MCF 10A (cell line): ENCODE data around the gene CDC45. TPM values are rescaled to one million over a fixed set of nuclear protein-coding genes. Genes with fewer than 3 reads are reported as not detected.

ENCODE experiments used
- Bru-seq: library from RNA; stranded (reverse); fragments of 400-500 nt; gene quantifications from one replicate; lab custom pipeline; 2021; lab: Mats Ljungman, UMichigan
- BruChase-seq, 2 experiments: library from RNA; stranded (reverse); fragments of 400-500 nt; gene quantifications; one replicate each; lab custom pipeline; 2021; lab: Mats Ljungman, UMichigan
- BruUV-seq: library from RNA; stranded (reverse); fragments of 400-500 nt; replicated peaks from 2 replicates; lab custom pipeline; 2021; lab: Mats Ljungman, UMichigan
- CTCF ChIA-PET: fragments of 300-600 bp; sonication (Branson Sonifier 250); formaldehyde crosslinking; extraction: SDS; loops from one replicate; lab custom pipeline; 2021; ENCODE audit warnings: antibody characterized with exemption, inconsistent platforms; lab: Yijun Ruan, JAX
- POLR2A ChIA-PET: fragments of 300-600, 350-650 bp; sonication (Branson Sonifier 250); formaldehyde crosslinking; extraction: SDS; loops from one replicate; lab custom pipeline; 2020; ENCODE audit warnings: antibody characterized with exemption, inconsistent platforms; lab: Yijun Ruan, JAX
- DNase-seq: peaks from one replicate; pipeline ENCODE4 v3.0.0-alpha.2; 2018; ENCODE audit not compliant: unreplicated experiment
- H3K27ac Mint-ChIP-seq: one replicate; pipeline ENCODE4 v1.8.0; 2022; ENCODE audit warnings: mild to moderate bottlenecking, low read depth, mixed read lengths; ENCODE audit not compliant: unreplicated experiment
- H3K27me3 Mint-ChIP-seq: one replicate; pipeline ENCODE4 v1.8.0; 2022; ENCODE audit warnings: mixed read lengths; ENCODE audit not compliant: insufficient read depth, unreplicated experiment
- H3K36me3 Mint-ChIP-seq: one replicate; pipeline ENCODE4 v1.8.0; 2022; ENCODE audit warnings: mild to moderate bottlenecking, moderate library complexity, mixed read lengths; ENCODE audit not compliant: insufficient read depth, unreplicated experiment
- H3K4me1 Mint-ChIP-seq: one replicate; pipeline ENCODE4 v1.8.0; 2022; ENCODE audit warnings: mixed read lengths; ENCODE audit not compliant: insufficient read depth, unreplicated experiment
- H3K4me3 Mint-ChIP-seq: one replicate; pipeline ENCODE4 v1.8.0; 2022; ENCODE audit warnings: mild to moderate bottlenecking, moderate library complexity, mixed read lengths; ENCODE audit not compliant: unreplicated experiment
- H3K9me3 Mint-ChIP-seq: one replicate; pipeline ENCODE4 v1.8.0; 2022; ENCODE audit warnings: mixed read lengths; ENCODE audit not compliant: unreplicated experiment
- CTCF ChIP-seq: fragments of 200-600 bp; IDR thresholded peaks from one replicate; pipeline ENCODE4 v1.8.0; 2022; ENCODE audit warnings: antibody characterized with exemption, mild to moderate bottlenecking; ENCODE audit not compliant: unreplicated experiment
- intact Hi-C: fragments of 100-400 bp; cut with micrococcal nuclease; formaldehyde crosslinking; loops from 2 replicates; pipeline ENCODE4 v1.14.1; 2022
- long read RNA-seq: library from polyadenylated mRNA; stranded (forward); transcript quantifications from one replicate; pipeline ENCODE4 v2.0.0, GENCODE V29; 2022
- total RNA-seq: library from RNA; stranded (reverse); gene quantifications from 2 replicates; pipeline ENCODE4 v1.2.3, GENCODE V29; 2022

CDC45 gene
- total RNA-seq (7.5 and 18.6 TPM in 2 replicates), Bru-seq, nascent RNA (percentile 42 among the genes with signal in this experiment), BruChase-seq, experiment 1, labeled RNA remaining after a 6-hour chase (percentile 39 among the genes with signal in this experiment), BruChase-seq, experiment 2, labeled RNA remaining after a 2-hour chase (percentile 46 among the genes with signal in this experiment)
- long read RNA-seq, transcript CDC45-201 (19 exons, 1,976 nt) = major isoform, 36 of 55 reads
- long read RNA-seq, partial matches to known transcripts = 6 of 55 reads
- long read RNA-seq, other reads (novel, unspliced or antisense) = 11 of 55 reads

GRCh38 chr22:19479355-19480172 is at the start of gene CDC45:
TSS of gene CDC45 (plus strand) at chr22:19479920. CDS start at chr22:19479969, 49 bp downstream.
- H3K4me1 Mint-ChIP-seq = peaks cover 38% of the 10 kb centered on the region
- POLR2A ChIA-PET = interaction anchor here (0.6 to 5.5 kb wide), 28 partner anchors 9 to 1029 kb away, joined by 3 to 59 read pairs (median 4); partner anchors contain the start of genes C22orf39, CLTCL1, ESS2 and HIRA

GRCh38 chr22:19429950-19430889 is 49.5 kb upstream of the CDC45 start:
- peaks cover 22% of the 10 kb centered on the region for H3K4me1 Mint-ChIP-seq
- BruUV-seq = no TSS peak
- peaks cover 18% of the 10 kb centered on the region for H3K36me3 Mint-ChIP-seq
- ChIA-PET POLR2A (interaction anchor here (0.5 to 5.7 kb wide), 8 partner anchors 9 to 474 kb away, joined by 3 to 127 read pairs (median 4); partner anchors contain the start of genes C22orf39, CDC45, CLTCL1 and UFD1), CTCF (interaction anchor here (0.5 to 0.6 kb wide), 3 partner anchors 102 to 125 kb away, joined by 3 read pairs; no protein-coding TSS in a partner anchor)
- peak overlapping the region; percentile 86 for H3K4me3 Mint-ChIP-seq
- H3K27ac Mint-ChIP-seq = peak overlapping the region; percentile 91
- no peak for TF ChIP-seq CTCF
- no peaks in the 10 kb centered on the region for H3K9me3 Mint-ChIP-seq
- H3K27me3 Mint-ChIP-seq = no peaks in the 10 kb centered on the region
- peak; percentile 54 for DNase-seq
- intact Hi-C loops = loop anchor here (5.0 kb wide), 1 partner anchor 202 kb away; no protein-coding TSS in a partner anchor

More at GRCh38 chr22:19479355-19480172, at the start of gene CDC45:
- H3K36me3 Mint-ChIP-seq = peaks cover 24% of the 10 kb centered on the region
- CTCF ChIA-PET = interaction anchor here (0.6 to 1.4 kb wide), 2 partner anchors 150 to 474 kb away, joined by 3 to 6 read pairs; no protein-coding TSS in a partner anchor
- no peak for TF ChIP-seq CTCF
- peak within 1 kb of the TSS; percentile 96 for H3K4me3 Mint-ChIP-seq
- intact Hi-C loops = loop anchor here (1.0 kb wide), 2 partner anchors 179 to 335 kb away; partner anchors contain the start of gene ESS2
- DNase-seq = peak; percentile 98
- no TSS peak for BruUV-seq
- no peaks in the 10 kb centered on the region for H3K9me3 Mint-ChIP-seq
- H3K27me3 Mint-ChIP-seq = no peaks in the 10 kb centered on the region
- peak within 1 kb of the TSS; percentile 100 for H3K27ac Mint-ChIP-seq

- Mint-ChIP-seq H3K27ac (peak overlapping the region; percentile 91), H3K4me1 (peaks cover 22% of the 10 kb centered on the region), H3K9me3 (no peaks in the 10 kb centered on the region), H3K4me3 (peak overlapping the region; percentile 86), H3K36me3 (peaks cover 26% of the 10 kb centered on the region), H3K27me3 (no peaks in the 10 kb centered on the region)
- DNase-seq = peak; percentile 33
- ChIA-PET POLR2A (interaction anchor here (0.5 to 5.7 kb wide), 20 partner anchors 8 to 475 kb away, joined by 3 to 127 read pairs (median 4); partner anchors contain the start of genes C22orf39, CDC45, CLTCL1 and DGCR2), CTCF (interaction anchor here (0.5 to 0.6 kb wide), 2 partner anchors 101 to 122 kb away, joined by 3 read pairs; no protein-coding TSS in a partner anchor)
- no peak for TF ChIP-seq CTCF
- BruUV-seq = no TSS peak
- intact Hi-C loops = loop anchor here (1.0 to 5.0 kb wide), 2 partner anchors 201 to 252 kb away; no protein-coding TSS in a partner anchor
Measured at GRCh38 chr22:19430890-19431541, 48.7 kb upstream of the CDC45 start.
